WTC11 (cell line): ENCODE data around the gene HIF1A. TPM values are rescaled to one million over a fixed set of nuclear protein-coding genes. Genes with fewer than 3 reads are reported as not detected.

ENCODE experiments used
- ATAC-seq: fragments of 200-7000 bp; cut with Tn5 transposase; 2 replicates; pipeline ENCODE4 v1.10.0; 2021; ENCODE audit warnings: mild to moderate bottlenecking, moderate library complexity
- CTCF ChIA-PET: fragments of 300-600 bp; sonication (Branson Sonifier 250); formaldehyde crosslinking; loops from one replicate; lab custom pipeline; 2021; ENCODE audit warnings: antibody characterized with exemption; lab: Charles Lee
- POLR2A ChIA-PET: fragments of 350-600 bp; sonication (Branson Sonifier 250); formaldehyde crosslinking; loops from one replicate; lab custom pipeline; 2021; ENCODE audit warnings: antibody characterized with exemption; lab: Charles Lee
- DNase-seq: peaks from one replicate; pipeline ENCODE4 v3.0.0; 2021; ENCODE audit warnings: low spot score
- H3K27ac Mint-ChIP-seq: 2 replicates; pipeline ENCODE4 v1.8.0; 2021; ENCODE audit warnings: mixed read lengths
- H3K27me3 Mint-ChIP-seq: 2 replicates; pipeline ENCODE4 v1.8.0; 2021; ENCODE audit warnings: low read depth, mild to moderate bottlenecking, moderate library complexity, mixed read lengths
- H3K36me3 Mint-ChIP-seq: 2 replicates; pipeline ENCODE4 v1.8.0; 2021; ENCODE audit warnings: mixed read lengths
- H3K4me1 Mint-ChIP-seq: 2 replicates; pipeline ENCODE4 v1.8.0; 2022; ENCODE audit warnings: mixed read lengths
- H3K4me3 Mint-ChIP-seq: 2 replicates; pipeline ENCODE4 v1.8.0; 2021; ENCODE audit warnings: mild to moderate bottlenecking, moderate library complexity, mixed read lengths
- H3K9me3 Mint-ChIP-seq: 2 replicates; pipeline ENCODE4 v1.8.0; 2021; ENCODE audit warnings: mixed read lengths
- CBFB ChIP-seq: sonication (generic); formaldehyde crosslinking; IDR thresholded peaks from 2 replicates; pipeline ENCODE4 v1.8.1; 2022; ENCODE audit warnings: mild to moderate bottlenecking, low read depth, missing genetic modification reagents
- ESRRA ChIP-seq: sonication (generic); formaldehyde crosslinking; IDR thresholded peaks from 2 replicates; pipeline ENCODE4 v1.8.1; 2022; ENCODE audit warnings: mild to moderate bottlenecking, missing genetic modification reagents, borderline replicate concordance
- FOXJ3 ChIP-seq: sonication (generic); formaldehyde crosslinking; IDR thresholded peaks from 2 replicates; pipeline ENCODE4 v1.9.0; 2021; ENCODE audit warnings: missing genetic modification reagents, mild to moderate bottlenecking, borderline replicate concordance
- GTF2I ChIP-seq: fragments of 250-450 bp; sonication (Bioruptor Pico); conservative IDR thresholded peaks from 2 replicates; pipeline ENCODE4 v1.4.0; 2021; ENCODE audit warnings: mild to moderate bottlenecking
- IRF2 ChIP-seq: sonication (generic); formaldehyde crosslinking; IDR thresholded peaks from 2 replicates; pipeline ENCODE4 v1.8.0; 2022; ENCODE audit warnings: low read depth, missing genetic modification reagents, borderline replicate concordance
- JAZF1 ChIP-seq: fragments of 250-450 bp; sonication (Bioruptor Pico); IDR thresholded peaks from 2 replicates; pipeline ENCODE4 v1.9.0; 2021; ENCODE audit warnings: moderate library complexity, mild to moderate bottlenecking, inconsistent platforms
- MYBL2 ChIP-seq: sonication (generic); formaldehyde crosslinking; IDR thresholded peaks from 2 replicates; pipeline ENCODE4 v1.8.1; 2023; ENCODE audit warnings: mild to moderate bottlenecking, moderate library complexity, missing genetic modification reagents
- NFYB ChIP-seq: sonication (generic); formaldehyde crosslinking; conservative IDR thresholded peaks from 2 replicates; pipeline ENCODE4 v1.8.0; 2022; ENCODE audit warnings: low read depth, missing genetic modification reagents
- NR2C2 ChIP-seq: sonication (generic); formaldehyde crosslinking; IDR thresholded peaks from 2 replicates; pipeline ENCODE4 v1.8.0; 2022; ENCODE audit warnings: mild to moderate bottlenecking, missing genetic modification reagents
- RORB ChIP-seq: fragments of 250-450 bp; sonication (Bioruptor Pico); IDR thresholded peaks from 2 replicates; pipeline ENCODE4 v1.9.0; 2021; ENCODE audit warnings: mild to moderate bottlenecking
- SOX15 ChIP-seq: fragments of 250-450 bp; sonication (Bioruptor Pico); IDR thresholded peaks from 2 replicates; pipeline ENCODE4 v1.9.0; 2021; ENCODE audit warnings: mild to moderate bottlenecking
- TCF7 ChIP-seq: sonication (generic); formaldehyde crosslinking; IDR thresholded peaks from 2 replicates; pipeline ENCODE4 v1.8.0; 2022; ENCODE audit warnings: mild to moderate bottlenecking, low read depth, missing genetic modification reagents, moderate library complexity
- ZNF219 ChIP-seq: sonication (generic); formaldehyde crosslinking; IDR thresholded peaks from 2 replicates; pipeline ENCODE4 v1.8.0; 2023; ENCODE audit warnings: missing genetic modification reagents, mild to moderate bottlenecking, borderline replicate concordance
- ZNF263 ChIP-seq: sonication (generic); formaldehyde crosslinking; IDR thresholded peaks from 2 replicates; pipeline ENCODE4 v1.8.1; 2022; ENCODE audit warnings: low read depth, mild to moderate bottlenecking, moderate library complexity, missing genetic modification reagents
- ZNF317 ChIP-seq: sonication (generic); formaldehyde crosslinking; IDR thresholded peaks from 2 replicates; pipeline ENCODE4 v1.8.1; 2023; ENCODE audit warnings: low read depth, mild to moderate bottlenecking, moderate library complexity, missing genetic modification reagents, borderline replicate concordance
- total RNA-seq: library from RNA; stranded (reverse); gene quantifications from 3 replicates; pipeline ENCODE4 v1.2.3, GENCODE V29; 2021
- TF ChIP-seq, protein P1 (sequence below): sonication (generic); formaldehyde crosslinking; IDR thresholded peaks from 2 replicates; pipeline ENCODE4 v1.8.0; 2023; ENCODE audit warnings: mild to moderate bottlenecking, missing genetic modification reagents
- TF ChIP-seq, protein P2 (sequence below): sonication (generic); formaldehyde crosslinking; IDR thresholded peaks from 2 replicates; pipeline ENCODE4 v1.8.1; 2023; ENCODE audit warnings: mild to moderate bottlenecking, missing genetic modification reagents
- TF ChIP-seq, protein P3 (sequence below): sonication (generic); formaldehyde crosslinking; IDR thresholded peaks from 2 replicates; pipeline ENCODE4 v1.8.0; 2022; ENCODE audit warnings: mild to moderate bottlenecking, missing genetic modification reagents
- TF ChIP-seq, protein P4 (sequence below): sonication (generic); formaldehyde crosslinking; IDR thresholded peaks from 2 replicates; pipeline ENCODE4 v1.8.1; 2022; ENCODE audit warnings: missing genetic modification reagents, borderline replicate concordance
- TF ChIP-seq, protein P5 (sequence below): fragments of 250-450 bp; sonication (Bioruptor Pico); IDR thresholded peaks from 2 replicates; pipeline ENCODE4 v1.9.0; 2021; ENCODE audit warnings: mild to moderate bottlenecking
- TF ChIP-seq, protein P6 (sequence below): sonication (generic); formaldehyde crosslinking; IDR thresholded peaks from 2 replicates; pipeline ENCODE4 v1.8.1; 2023; ENCODE audit warnings: mild to moderate bottlenecking, missing genetic modification reagents, moderate library complexity
- TF ChIP-seq, protein P7 (sequence below): sonication (generic); formaldehyde crosslinking; IDR thresholded peaks from 2 replicates; pipeline ENCODE4 v1.8.0; 2023; ENCODE audit warnings: missing genetic modification reagents, mild to moderate bottlenecking, borderline replicate concordance

Gene HIF1A
- total RNA-seq, 1 experiment from 2014 or later = 165 TPM

DNA sequence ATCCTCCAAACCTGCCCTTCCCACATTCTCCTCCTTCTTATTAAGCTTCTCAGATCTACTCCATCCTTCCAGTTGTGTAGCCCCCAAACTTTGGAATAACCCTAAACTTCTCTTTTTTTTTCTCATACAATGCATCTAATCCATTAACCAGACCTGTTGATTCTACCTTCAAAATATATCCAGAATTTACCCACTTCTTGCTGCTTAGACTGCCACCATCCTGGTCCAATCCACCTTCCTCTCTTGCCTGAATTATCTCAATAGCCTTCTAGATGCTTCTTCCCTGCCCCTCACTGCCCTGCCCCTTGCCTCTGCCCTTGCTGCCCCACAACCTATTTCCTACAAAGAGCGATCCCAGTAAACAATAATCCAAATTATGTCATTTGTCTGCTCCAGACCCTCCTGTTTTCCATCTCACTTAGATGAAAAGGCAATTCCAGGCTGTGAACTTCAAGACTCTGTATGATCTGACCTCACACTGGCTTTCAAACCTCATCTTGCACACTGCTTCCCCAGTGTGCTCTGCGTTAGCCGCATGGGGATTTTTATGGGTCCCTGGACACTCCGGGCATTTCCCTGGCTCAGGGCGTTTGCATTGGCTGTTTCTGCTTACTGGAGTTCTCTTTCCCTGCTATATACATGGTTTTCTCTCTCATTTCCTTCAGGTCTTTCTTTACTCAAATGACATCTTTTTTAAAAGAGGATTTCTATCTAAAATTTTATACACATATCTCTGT, 42.6 kb upstream of the HIF1A start (continued):
- TF ChIP-seq, protein P1, sequence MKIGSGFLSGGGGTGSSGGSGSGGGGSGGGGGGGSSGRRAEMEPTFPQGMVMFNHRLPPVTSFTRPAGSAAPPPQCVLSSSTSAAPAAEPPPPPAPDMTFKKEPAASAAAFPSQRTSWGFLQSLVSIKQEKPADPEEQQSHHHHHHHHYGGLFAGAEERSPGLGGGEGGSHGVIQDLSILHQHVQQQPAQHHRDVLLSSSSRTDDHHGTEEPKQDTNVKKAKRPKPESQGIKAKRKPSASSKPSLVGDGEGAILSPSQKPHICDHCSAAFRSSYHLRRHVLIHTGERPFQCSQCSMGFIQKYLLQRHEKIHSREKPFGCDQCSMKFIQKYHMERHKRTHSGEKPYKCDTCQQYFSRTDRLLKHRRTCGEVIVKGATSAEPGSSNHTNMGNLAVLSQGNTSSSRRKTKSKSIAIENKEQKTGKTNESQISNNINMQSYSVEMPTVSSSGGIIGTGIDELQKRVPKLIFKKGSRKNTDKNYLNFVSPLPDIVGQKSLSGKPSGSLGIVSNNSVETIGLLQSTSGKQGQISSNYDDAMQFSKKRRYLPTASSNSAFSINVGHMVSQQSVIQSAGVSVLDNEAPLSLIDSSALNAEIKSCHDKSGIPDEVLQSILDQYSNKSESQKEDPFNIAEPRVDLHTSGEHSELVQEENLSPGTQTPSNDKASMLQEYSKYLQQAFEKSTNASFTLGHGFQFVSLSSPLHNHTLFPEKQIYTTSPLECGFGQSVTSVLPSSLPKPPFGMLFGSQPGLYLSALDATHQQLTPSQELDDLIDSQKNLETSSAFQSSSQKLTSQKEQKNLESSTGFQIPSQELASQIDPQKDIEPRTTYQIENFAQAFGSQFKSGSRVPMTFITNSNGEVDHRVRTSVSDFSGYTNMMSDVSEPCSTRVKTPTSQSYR = no peak
- no peak for TF ChIP-seq JAZF1 (CRISPR knock-in tag)
- no peak for TF ChIP-seq TCF7
- no peak for TF ChIP-seq NFYB (CRISPR knock-in tag)
- TF ChIP-seq ESRRA (CRISPR knock-in tag) = no peak

DNA sequence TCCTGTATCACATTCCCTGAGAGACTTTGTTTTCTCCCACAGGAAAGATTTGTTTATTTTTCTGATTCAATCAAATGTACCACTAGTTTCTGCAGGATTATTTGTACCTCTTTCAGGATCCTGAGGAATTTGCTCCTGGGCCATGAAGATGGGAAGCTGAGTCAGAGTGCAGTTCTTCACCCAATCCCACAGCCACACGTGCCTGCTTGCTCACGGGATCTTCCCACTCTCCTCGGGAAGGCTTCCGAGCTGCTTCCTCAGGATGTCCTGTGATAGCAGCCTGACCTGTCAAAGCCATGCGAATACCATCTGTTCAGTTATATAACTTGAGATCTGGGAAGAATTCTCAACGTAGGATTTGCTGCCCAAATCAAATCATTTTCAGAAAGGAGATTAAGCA, 41.8 kb upstream of the HIF1A start:
- no peak for ATAC-seq
- CTCF ChIA-PET = no interaction called here
- no peak for DNase-seq
- Mint-ChIP-seq H3K27ac (no peak overlapping the region), H3K36me3 (no peaks in the 10 kb centered on the region), H3K9me3 (no peaks in the 10 kb centered on the region), H3K4me3 (no peak overlapping the region), H3K27me3 (no peaks in the 10 kb centered on the region), H3K4me1 (no peaks in the 10 kb centered on the region)
- POLR2A ChIA-PET = no interaction called here
- no peak for TF ChIP-seq SOX15 (CRISPR knock-in tag)
- TF ChIP-seq ZNF219 = no peak
- TF ChIP-seq CBFB (CRISPR knock-in tag) = no peak
- no peak for TF ChIP-seq RORB (CRISPR knock-in tag)
- TF ChIP-seq NR2C2 (CRISPR knock-in tag) = no peak
- TF ChIP-seq, protein P2, sequence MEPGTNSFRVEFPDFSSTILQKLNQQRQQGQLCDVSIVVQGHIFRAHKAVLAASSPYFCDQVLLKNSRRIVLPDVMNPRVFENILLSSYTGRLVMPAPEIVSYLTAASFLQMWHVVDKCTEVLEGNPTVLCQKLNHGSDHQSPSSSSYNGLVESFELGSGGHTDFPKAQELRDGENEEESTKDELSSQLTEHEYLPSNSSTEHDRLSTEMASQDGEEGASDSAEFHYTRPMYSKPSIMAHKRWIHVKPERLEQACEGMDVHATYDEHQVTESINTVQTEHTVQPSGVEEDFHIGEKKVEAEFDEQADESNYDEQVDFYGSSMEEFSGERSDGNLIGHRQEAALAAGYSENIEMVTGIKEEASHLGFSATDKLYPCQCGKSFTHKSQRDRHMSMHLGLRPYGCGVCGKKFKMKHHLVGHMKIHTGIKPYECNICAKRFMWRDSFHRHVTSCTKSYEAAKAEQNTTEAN = no peak

DNA sequence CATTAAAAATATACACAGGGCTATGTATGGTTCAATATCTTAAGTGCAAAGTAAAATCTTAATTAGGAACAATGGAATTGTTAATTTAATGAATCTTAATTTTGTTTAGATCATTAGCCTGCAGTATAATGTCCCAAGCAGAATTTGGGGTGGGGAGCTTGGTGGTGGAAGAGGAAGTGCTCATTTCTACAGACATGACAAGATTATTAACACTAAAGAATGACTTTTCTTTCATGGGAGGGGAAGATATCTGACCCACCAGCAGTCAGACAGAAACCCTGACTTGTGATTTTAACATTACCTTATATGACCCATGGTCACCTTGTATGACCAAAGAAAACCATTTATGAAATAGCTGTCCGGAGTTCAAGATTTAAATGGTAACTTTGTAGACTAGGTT, 41.3 kb upstream of the HIF1A start:
- H3K4me1 Mint-ChIP-seq = no peaks in the 10 kb centered on the region
- ATAC-seq (no peak), DNase-seq (no peak)
- ChIA-PET CTCF (no interaction called here), POLR2A (no interaction called here)
- H3K36me3 Mint-ChIP-seq = no peaks in the 10 kb centered on the region
- no peaks in the 10 kb centered on the region for H3K9me3 Mint-ChIP-seq
- no peaks in the 10 kb centered on the region for H3K27me3 Mint-ChIP-seq
- no peak overlapping the region for H3K27ac Mint-ChIP-seq
- H3K4me3 Mint-ChIP-seq = no peak overlapping the region
- TF ChIP-seq, protein P3, sequence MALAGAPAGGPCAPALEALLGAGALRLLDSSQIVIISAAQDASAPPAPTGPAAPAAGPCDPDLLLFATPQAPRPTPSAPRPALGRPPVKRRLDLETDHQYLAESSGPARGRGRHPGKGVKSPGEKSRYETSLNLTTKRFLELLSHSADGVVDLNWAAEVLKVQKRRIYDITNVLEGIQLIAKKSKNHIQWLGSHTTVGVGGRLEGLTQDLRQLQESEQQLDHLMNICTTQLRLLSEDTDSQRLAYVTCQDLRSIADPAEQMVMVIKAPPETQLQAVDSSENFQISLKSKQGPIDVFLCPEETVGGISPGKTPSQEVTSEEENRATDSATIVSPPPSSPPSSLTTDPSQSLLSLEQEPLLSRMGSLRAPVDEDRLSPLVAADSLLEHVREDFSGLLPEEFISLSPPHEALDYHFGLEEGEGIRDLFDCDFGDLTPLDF (CRISPR knock-in tag) = no peak
- TF ChIP-seq FOXJ3 (CRISPR knock-in tag) (no peak), ZNF263 (CRISPR knock-in tag) (no peak), ZNF317 (no peak), IRF2 (CRISPR knock-in tag) (no peak), MYBL2 (no peak), GTF2I (CRISPR knock-in tag) (no peak), ZNF219 (no peak)
- TF ChIP-seq, protein P4, sequence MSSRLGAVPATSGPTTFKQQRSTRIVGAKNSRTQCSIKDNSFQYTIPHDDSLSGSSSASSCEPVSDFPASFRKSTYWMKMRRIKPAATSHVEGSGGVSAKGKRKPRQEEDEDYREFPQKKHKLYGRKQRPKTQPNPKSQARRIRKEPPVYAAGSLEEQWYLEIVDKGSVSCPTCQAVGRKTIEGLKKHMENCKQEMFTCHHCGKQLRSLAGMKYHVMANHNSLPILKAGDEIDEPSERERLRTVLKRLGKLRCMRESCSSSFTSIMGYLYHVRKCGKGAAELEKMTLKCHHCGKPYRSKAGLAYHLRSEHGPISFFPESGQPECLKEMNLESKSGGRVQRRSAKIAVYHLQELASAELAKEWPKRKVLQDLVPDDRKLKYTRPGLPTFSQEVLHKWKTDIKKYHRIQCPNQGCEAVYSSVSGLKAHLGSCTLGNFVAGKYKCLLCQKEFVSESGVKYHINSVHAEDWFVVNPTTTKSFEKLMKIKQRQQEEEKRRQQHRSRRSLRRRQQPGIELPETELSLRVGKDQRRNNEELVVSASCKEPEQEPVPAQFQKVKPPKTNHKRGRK (CRISPR knock-in tag) = no peak
- TF ChIP-seq, protein P5, sequence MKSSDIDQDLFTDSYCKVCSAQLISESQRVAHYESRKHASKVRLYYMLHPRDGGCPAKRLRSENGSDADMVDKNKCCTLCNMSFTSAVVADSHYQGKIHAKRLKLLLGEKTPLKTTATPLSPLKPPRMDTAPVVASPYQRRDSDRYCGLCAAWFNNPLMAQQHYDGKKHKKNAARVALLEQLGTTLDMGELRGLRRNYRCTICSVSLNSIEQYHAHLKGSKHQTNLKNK = no peak
- TF ChIP-seq, protein P6, sequence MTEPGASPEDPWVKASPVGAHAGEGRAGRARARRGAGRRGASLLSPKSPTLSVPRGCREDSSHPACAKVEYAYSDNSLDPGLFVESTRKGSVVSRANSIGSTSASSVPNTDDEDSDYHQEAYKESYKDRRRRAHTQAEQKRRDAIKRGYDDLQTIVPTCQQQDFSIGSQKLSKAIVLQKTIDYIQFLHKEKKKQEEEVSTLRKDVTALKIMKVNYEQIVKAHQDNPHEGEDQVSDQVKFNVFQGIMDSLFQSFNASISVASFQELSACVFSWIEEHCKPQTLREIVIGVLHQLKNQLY (CRISPR knock-in tag) = no peak
- TF ChIP-seq, protein P7, sequence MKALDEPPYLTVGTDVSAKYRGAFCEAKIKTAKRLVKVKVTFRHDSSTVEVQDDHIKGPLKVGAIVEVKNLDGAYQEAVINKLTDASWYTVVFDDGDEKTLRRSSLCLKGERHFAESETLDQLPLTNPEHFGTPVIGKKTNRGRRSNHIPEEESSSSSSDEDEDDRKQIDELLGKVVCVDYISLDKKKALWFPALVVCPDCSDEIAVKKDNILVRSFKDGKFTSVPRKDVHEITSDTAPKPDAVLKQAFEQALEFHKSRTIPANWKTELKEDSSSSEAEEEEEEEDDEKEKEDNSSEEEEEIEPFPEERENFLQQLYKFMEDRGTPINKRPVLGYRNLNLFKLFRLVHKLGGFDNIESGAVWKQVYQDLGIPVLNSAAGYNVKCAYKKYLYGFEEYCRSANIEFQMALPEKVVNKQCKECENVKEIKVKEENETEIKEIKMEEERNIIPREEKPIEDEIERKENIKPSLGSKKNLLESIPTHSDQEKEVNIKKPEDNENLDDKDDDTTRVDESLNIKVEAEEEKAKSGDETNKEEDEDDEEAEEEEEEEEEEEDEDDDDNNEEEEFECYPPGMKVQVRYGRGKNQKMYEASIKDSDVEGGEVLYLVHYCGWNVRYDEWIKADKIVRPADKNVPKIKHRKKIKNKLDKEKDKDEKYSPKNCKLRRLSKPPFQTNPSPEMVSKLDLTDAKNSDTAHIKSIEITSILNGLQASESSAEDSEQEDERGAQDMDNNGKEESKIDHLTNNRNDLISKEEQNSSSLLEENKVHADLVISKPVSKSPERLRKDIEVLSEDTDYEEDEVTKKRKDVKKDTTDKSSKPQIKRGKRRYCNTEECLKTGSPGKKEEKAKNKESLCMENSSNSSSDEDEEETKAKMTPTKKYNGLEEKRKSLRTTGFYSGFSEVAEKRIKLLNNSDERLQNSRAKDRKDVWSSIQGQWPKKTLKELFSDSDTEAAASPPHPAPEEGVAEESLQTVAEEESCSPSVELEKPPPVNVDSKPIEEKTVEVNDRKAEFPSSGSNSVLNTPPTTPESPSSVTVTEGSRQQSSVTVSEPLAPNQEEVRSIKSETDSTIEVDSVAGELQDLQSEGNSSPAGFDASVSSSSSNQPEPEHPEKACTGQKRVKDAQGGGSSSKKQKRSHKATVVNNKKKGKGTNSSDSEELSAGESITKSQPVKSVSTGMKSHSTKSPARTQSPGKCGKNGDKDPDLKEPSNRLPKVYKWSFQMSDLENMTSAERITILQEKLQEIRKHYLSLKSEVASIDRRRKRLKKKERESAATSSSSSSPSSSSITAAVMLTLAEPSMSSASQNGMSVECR (CRISPR knock-in tag) = no peak
